Tibial nerve (tissue), 4 donors: ENCODE results near the gene SPTAN1. TPM values are rescaled to one million over a fixed set of nuclear protein-coding genes. Genes with fewer than 3 reads are reported as not detected.

Experiments used
- DNase-seq, 2 donors: peaks; one replicate each; pipeline ENCODE4 v3.0.0-alpha.2; 2019; ENCODE audit warnings: low spot score in 2 of 2
- H3K27ac ChIP-seq, 4 donors: fragments of 200-600 bp; sonication (generic) in 3 of 4; one replicate each; pipeline ENCODE4 v1.5.1; 2017 to 2019; ENCODE audit warnings: mild to moderate bottlenecking in 1 of 4
- H3K27me3 ChIP-seq, 2 donors: fragments of 200-600 bp; sonication (generic) in 1 of 2; one replicate each; pipeline versions ENCODE4 v1.5.1 to v1.6.0; 2017 to 2019
- H3K36me3 ChIP-seq, 3 donors: fragments of 200-600 bp; sonication (generic); one replicate each; pipeline ENCODE4 v1.5.1; 2018 to 2019
- H3K4me1 ChIP-seq, 4 donors: fragments of 200-600 bp; sonication (generic) in 3 of 4; one replicate each; pipeline ENCODE4 v1.5.1; 2017 to 2019
- H3K4me3 ChIP-seq, 4 donors: fragments of 200-600 bp; sonication (generic) in 3 of 4; one replicate each; pipeline ENCODE4 v1.5.1; 2017 to 2019; ENCODE audit warnings: mild to moderate bottlenecking in 1 of 4, moderate library complexity in 1 of 4
- H3K9me3 ChIP-seq, 4 donors: fragments of 200-600 bp; sonication (generic) in 3 of 4; one replicate each; pipeline ENCODE4 v1.5.1; 2017 to 2019
- CTCF ChIP-seq, 5 experiments: fragments of 200-600 bp in 3 of 5; fragments of 450-650 bp in 2 of 5; sonication (generic) in 3 of 5; IDR thresholded peaks; one replicate each; pipeline ENCODE4 v1.5.1; 2016 to 2019; ENCODE audit warnings: antibody characterized with exemption in 5 of 5, mild to moderate bottlenecking in 3 of 5, moderate library complexity in 2 of 5
- EP300 ChIP-seq, 2 donors: sonication (generic); formaldehyde crosslinking; IDR thresholded peaks; one replicate each; pipeline ENCODE4 v1.6.1; 2017; ENCODE audit warnings: antibody characterized with exemption in 2 of 2, mild to moderate bottlenecking in 1 of 2
- POLR2A ChIP-seq, 2 donors: fragments of 450-650 bp; IDR thresholded peaks; one replicate each; pipeline ENCODE4 v1.6.1; 2017; ENCODE audit warnings: antibody characterized with exemption in 2 of 2, mild to moderate bottlenecking in 2 of 2, moderate library complexity in 2 of 2
- WGBS, 2 donors: methylation state at CpG; one replicate each; pipeline ENCODE4 v1.1.5; 2018; 5-methylcytosine and 5-hydroxymethylcytosine counted together
- total RNA-seq, 4 donors: library from RNA; depleted of rRNA; stranded (reverse); fragments of >200 nt; gene quantifications; one replicate each; pipeline ENCODE4 v1.1.0, GENCODE V29; 2016

SPTAN1 gene
- total RNA-seq, 4 donors from 2014 or later, result 491 to 540 (median 508) TPM

- DNase-seq, result no peak
- no peaks in the 10 kb centered on the region for H3K9me3 ChIP-seq
- WGBS, 2 donors, result 65 to 76% methylated on average over 18 to 20 of the region's 20 CpGs
- H3K27me3 ChIP-seq, result no peaks in the 10 kb centered on the region
- peaks cover 6 to 99% (median 54%) of the 10 kb centered on the region in 3 donors for H3K36me3 ChIP-seq
- TF ChIP-seq CTCF (IDR thresholded peaks at IDR 0.05) (no peak), POLR2A (IDR thresholded peaks at IDR 0.05) (no peak), EP300 (IDR thresholded peaks at IDR 0.05) (no peak)
- H3K4me1 ChIP-seq, result peaks cover 0 to 49% (median 3%) of the 10 kb centered on the region in 4 donors
- peak overlapping the region in 1 of 4 donors; percentile 2 for H3K27ac ChIP-seq
- H3K4me3 ChIP-seq, result no peak overlapping the region
Measured at GRCh38 chr9:128625391-128626146, 73.2 kb downstream of the SPTAN1 start.

- DNase-seq, result no peak
- TF ChIP-seq POLR2A (IDR thresholded peaks at IDR 0.05) (no peak), CTCF (IDR thresholded peaks at IDR 0.05) (no peak), EP300 (IDR thresholded peaks at IDR 0.05) (no peak)
- Histone ChIP-seq H3K4me1 (peaks cover 0 to 49% (median 3%) of the 10 kb centered on the region in 4 donors), H3K27me3 (no peaks in the 10 kb centered on the region), H3K9me3 (no peaks in the 10 kb centered on the region), H3K36me3 (peaks cover 6 to 99% (median 52%) of the 10 kb centered on the region in 3 donors), H3K27ac (peak overlapping the region in 1 of 4 donors; percentile 1), H3K4me3 (no peak overlapping the region)
- 82 to 88% methylated on average over 16 of the region's 16 CpGs for WGBS, 2 donors
Measured at GRCh38 chr9:128626181-128626580, 73.8 kb downstream of the SPTAN1 start.

- H3K4me3 ChIP-seq, result no peak overlapping the region
- peaks cover 6 to 99% (median 49%) of the 10 kb centered on the region in 3 donors for H3K36me3 ChIP-seq
- no peaks in the 10 kb centered on the region for H3K27me3 ChIP-seq
- H3K4me1 ChIP-seq, result peaks cover 0 to 49% (median 3%) of the 10 kb centered on the region in 4 donors
- peak overlapping the region in 1 of 4 donors; percentile 69 for H3K27ac ChIP-seq
- TF ChIP-seq POLR2A (IDR thresholded peaks at IDR 0.05), result no peak
- no peak for DNase-seq
- WGBS, 2 donors, result 84 to 87% methylated on average over 15 of the region's 15 CpGs
- H3K9me3 ChIP-seq, result no peaks in the 10 kb centered on the region
Measured at GRCh38 chr9:128627127-128627715, 74.8 kb downstream of the SPTAN1 start.

- H3K27ac ChIP-seq, result peak overlapping the region in 2 of 4 donors; percentile 37 to 69
- peaks cover 6 to 99% (median 56%) of the 10 kb centered on the region in 3 donors for H3K36me3 ChIP-seq
- WGBS, 2 donors, result 66 to 71% methylated on average over 13 of the region's 13 CpGs
Measured at GRCh38 chr9:128627906-128628305, 75.5 kb downstream of the SPTAN1 start.

More at GRCh38 chr9:128627906-128628305, 75.5 kb downstream of the SPTAN1 start:
- Histone ChIP-seq H3K9me3 (no peaks in the 10 kb centered on the region), H3K4me3 (no peak overlapping the region), H3K4me1 (peaks cover 0 to 49% (median 3%) of the 10 kb centered on the region in 4 donors), H3K27me3 (no peaks in the 10 kb centered on the region)
- DNase-seq, result no peak
- no peak for TF ChIP-seq POLR2A (IDR thresholded peaks at IDR 0.05)
- TF ChIP-seq CTCF (IDR thresholded peaks at IDR 0.05), result no peak
- no peak for TF ChIP-seq EP300 (IDR thresholded peaks at IDR 0.05)
